GM18861 (cell line): ENCODE results near the gene MGMT.

Source experiments
- ATAC-seq: cut with Tn5 transposase; IDR thresholded peaks from one replicate; pipeline ENCODE4 v1.9.1; 2021; ENCODE audit not compliant: unreplicated experiment

Gene MGMT

DNA sequence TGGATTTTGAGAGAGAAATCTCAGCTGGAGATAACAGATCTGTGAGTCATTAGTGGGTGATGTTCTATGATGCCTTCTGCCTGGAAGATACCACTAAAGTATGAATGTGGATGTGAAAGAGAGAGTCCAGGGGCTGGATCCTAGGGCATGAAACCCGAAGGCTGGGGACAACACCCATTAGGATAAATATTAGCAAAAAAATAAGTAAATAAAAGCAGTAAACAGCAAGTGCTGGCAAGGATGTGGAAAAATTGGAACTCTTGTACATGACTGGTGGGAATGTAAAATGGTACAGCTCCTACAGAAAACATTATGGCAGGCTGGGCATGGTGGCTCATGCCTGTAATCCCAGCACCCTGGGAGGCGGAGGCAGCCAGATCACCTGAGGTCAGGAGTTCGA, 16.6 kb upstream of the MGMT start:
- ATAC-seq: no peak

GRCh38 chr10:129455625-129456024, 11.4 kb upstream of the MGMT start:
- no peak for ATAC-seq

DNA sequence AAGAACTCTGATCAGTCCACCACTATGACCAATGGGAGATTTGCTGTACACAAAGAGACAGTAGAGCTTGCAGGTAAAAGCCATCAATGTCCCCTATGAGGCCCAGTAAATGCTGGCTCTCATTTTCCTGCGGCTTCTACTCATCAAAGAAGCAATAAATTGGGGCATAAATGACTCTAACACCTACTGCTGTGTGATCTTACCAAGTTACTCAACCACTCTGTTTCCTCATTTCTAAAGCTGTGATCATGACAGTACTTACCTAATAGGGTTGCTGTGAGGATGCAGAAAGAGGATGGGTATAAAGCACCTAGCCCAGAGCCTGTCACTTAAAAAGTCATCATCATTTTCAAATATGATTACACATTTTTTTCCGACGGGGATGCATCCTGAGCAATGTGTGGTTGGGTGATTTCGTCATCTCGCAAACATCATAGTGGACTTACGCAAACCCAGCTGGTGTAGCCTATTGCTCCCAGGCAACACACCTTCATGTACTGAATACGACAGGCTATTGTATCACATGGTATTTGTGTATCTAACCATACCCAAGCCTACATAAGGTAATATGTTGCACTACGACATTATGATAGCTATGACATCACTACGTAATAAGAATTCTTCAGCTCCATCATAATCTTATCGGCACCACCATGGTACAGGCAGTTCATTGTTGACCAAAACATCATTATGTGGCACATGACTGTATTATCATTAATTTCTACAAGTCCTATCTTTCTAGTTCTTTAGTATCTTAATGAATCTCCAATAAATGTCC, 7.1 kb upstream of the MGMT start:
- ATAC-seq: no peak

DNA sequence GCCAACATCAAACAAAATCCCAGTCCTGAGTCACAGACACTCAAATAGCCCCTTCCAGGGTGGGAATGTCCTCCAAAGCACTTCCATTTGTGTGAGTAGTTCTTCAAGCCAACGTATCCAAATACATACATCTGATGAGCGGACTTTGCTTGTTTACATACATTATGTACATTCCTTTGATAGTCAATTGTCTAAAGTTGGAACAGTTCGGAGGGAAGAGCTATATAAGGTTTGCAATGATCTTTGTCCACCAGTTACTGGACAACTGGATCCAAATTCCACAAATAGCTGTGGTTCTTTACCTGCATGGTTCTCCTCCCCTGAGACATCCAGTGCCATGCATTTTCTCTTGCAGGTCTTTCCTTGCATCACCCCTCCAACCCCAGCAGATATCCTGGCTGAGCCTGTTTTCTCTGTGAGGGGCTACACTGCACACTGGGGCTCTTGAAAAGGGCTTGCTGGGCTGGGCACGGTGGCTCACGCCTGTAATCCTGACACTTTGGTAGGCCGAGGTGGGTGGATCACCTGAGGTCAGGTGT, 4.7 kb upstream of the MGMT start:
- no peak for ATAC-seq

DNA sequence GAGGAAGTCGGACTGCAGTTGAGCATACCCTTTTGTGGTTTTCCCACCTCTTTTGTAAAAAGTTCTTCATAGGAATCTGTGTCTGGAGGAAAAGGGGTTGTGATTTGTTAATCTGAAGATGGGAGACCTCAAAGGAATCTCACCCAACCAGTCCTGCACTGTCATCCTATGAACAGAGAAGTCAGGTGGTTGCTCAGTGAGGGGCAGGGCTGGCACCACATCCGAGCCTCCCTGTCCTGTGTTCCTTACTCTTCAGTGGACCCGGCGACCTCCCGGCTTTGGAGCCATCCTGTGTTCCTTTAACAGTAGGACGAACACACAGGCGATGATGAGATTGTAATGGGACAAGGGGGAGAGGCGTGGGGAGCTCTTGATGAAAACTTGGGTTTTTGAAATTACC, 2.8 kb upstream of the MGMT start:
- no peak for ATAC-seq

DNA sequence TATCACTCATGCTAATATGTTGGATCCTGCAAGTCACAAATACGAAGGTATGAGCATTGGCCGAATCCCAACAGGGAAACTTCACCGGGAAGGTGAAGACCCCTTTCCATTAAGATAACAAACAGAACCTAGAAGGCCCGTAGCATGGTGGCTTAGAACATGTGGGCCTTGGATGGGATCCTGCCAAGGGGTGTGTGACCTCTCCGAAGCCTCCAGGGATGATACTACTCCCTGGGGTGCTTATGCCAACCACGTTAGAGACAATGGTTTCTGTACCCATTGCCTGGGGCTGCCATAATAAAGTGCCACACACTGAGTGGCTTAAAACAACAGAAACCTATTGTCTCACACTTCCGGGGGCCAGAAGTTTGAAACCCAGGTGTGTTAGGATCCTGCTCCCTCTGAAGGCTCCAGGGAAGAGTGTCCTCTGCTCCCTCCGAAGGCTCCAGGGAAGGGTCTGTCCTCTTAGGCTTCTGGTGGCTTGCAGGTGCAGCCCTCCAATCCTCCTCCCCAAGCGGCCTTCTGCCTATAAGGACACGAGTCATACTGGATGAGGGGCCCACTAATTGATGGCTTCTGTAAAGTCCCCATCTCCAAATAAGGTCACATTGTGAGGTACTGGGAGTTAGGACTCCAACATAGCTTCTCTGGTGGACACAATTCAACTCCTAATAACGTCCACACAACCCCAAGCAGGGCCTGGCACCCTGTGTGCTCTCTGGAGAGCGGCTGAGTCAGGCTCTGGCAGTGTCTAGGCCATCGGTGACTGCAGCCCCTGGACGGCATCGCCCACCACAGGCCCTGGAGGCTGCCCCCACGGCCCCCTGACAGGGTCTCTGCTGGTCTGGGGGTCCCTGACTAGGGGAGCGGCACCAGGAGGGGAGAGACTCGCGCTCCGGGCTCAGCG, 992 bp upstream of the MGMT start:
- no peak for ATAC-seq

DNA sequence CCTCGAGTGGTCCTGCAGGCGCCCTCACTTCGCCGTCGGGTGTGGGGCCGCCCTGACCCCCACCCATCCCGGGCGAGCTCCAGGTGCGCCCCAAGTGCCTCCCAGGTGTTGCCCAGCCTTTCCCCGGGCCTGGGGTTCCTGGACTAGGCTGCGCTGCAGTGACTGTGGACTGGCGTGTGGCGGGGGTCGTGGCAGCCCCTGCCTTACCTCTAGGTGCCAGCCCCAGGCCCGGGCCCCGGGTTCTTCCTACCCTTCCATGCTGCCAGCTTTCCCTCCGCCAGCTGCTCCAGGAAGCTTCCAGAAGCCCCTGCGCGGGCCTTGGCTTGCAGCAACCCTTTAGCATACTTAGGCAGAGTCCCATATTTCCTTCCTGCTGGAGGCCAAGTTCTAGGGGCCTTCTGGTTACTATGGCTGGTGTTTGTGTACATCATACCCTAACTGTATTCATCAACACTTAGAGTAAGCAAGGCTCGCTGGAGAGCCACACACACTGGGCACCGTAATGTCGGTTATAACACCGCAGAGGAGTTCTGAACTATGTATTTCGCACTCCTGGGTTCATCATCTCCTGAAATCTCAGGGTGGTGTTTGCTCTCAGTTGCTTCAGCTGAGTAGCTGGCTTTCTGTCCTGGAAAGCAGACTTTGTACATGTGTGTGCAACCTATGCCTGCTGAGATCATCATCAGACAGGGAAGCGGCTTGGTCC, 471 bp downstream of the MGMT start:
- peak; percentile 1 for ATAC-seq

DNA sequence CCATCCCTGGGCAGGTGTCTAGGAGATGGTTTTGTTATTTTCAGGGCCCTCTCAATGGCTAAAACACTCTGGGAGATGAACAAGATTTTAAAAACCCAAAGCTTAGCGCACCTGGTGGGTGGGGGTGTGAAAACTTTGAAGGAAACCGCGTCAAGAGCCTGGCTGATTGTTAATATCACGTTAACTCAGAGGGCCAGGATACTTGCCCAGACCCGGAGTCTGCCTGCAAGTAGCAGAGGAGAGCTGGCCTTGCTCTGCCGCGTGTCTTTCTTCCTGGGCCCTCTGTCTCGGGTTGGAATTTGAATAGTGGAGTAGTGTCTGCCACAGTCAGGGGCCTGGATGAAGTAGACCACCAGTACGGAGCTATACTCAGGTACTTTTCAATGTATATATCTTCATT, 1.1 kb downstream of the MGMT start:
- no peak for ATAC-seq

GRCh38 chr10:129470103-129470851, 3.2 kb downstream of the MGMT start:
- no peak for ATAC-seq

GRCh38 chr10:129471447-129472175, 4.6 kb downstream of the MGMT start:
- no peak for ATAC-seq

DNA sequence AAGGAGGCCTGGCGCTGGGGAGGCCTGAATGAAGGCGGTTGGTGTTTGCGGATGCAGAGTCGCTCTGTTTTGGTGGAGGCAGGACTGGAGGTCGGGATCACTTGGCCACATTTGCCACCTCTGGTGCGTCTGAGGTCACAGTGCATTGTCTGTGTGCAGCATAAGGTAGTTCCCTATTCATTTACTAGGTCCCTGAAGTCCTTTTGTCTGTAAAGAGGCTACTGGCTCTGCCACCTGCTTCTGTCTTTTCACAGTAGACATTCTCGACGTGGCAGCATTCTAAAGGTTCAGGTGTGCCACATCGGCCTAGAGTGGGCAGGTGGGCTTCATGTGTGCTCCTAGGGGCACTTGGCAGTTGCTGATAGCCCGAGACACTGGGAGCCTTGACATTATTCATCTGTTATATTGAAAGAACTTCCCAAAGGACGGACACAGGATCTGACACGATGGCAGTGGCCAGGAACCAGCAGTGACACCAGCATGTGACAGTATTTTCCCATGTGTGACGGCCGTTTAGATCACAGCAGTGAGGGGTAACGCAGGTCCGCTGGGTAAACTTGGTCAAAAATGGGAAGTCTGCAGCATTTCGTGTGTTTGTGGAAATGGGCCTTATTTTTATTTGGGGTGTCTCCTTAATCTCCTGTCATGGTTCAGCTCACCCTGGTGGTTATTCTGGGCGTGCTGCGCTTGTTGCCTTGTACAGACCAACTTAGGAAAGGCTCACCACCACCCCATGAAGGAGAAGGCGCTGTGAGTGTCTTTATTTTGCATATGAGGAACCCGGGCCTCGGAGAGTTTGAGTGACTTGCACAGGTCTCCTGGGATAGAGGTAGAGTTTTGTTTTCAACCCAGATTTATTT, 5.9 kb downstream of the MGMT start:
- peak; percentile 78 for ATAC-seq

- ATAC-seq: no peak
Measured at GRCh38 chr10:129474642-129475041, 7.6 kb downstream of the MGMT start.

DNA sequence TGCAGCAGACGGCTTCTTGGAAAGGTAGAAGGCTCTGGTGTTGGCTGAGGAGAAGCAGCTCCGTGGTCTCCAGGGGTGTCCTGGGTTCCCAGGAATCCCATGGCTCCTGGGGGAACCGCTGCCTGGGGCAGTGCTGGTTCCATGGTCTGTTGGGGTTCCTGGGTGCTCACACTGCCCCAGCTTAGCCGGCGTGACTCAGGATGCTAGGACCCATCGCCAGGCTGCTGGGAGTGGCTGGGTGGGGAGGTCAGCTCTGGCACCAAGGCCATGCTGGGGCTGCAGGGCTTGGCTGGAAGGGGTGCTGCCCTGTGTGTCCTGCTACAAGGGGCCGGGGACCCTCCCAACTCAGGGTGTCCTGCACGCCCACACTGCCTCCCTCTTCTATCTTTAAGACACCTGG, 9.4 kb downstream of the MGMT start:
- no peak for ATAC-seq

GRCh38 chr10:129477051-129477450, 10.0 kb downstream of the MGMT start:
- ATAC-seq: no peak

- ATAC-seq: no peak
Measured at GRCh38 chr10:129481641-129482040, 14.6 kb downstream of the MGMT start.

DNA sequence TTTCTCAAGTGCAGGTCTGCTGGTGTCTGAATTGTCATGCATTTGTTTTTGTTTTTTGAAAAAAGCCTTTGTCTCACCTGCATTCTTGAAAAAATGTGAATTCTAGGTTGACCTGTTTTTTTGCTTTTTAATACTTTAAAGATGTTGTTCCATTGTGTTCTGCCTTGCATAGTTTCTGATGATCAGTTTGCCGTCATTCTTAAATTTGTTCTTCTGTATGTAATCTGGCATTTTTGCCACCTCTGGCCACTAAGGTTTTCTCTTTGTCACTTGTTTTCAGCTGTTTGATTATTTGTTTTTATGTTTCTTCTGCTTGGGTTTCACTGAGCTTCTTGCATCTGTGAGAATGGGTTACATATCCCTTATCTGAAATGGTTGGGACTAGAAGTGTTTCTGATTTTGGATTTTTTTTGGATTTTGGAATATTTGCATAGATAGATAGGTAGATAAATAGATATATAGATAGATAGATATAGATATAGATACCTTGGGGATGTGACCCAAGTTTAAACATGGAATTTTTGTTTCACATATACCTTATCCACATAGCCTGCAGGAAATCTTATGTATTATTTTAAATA, 16.5 kb downstream of the MGMT start:
- no peak for ATAC-seq

DNA sequence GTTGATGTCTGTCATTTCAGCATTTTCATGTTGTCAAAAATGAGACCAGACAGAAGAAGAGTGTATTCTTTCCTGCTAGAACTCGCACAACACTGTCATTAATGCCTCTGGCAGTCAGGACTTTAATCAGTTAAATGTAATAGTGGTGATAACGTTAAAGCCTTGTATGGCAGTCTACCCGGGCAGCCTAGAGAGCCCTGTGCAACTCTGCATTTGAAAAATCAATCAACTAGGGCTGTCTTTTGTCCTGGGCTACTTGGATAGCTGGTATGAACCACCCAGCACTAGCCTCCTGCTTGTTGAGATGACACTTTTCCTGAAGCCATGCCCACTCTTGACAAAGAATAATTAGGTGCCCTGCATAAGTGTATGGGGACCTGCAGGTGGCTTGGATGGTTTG, 19.8 kb downstream of the MGMT start:
- ATAC-seq: no peak

DNA sequence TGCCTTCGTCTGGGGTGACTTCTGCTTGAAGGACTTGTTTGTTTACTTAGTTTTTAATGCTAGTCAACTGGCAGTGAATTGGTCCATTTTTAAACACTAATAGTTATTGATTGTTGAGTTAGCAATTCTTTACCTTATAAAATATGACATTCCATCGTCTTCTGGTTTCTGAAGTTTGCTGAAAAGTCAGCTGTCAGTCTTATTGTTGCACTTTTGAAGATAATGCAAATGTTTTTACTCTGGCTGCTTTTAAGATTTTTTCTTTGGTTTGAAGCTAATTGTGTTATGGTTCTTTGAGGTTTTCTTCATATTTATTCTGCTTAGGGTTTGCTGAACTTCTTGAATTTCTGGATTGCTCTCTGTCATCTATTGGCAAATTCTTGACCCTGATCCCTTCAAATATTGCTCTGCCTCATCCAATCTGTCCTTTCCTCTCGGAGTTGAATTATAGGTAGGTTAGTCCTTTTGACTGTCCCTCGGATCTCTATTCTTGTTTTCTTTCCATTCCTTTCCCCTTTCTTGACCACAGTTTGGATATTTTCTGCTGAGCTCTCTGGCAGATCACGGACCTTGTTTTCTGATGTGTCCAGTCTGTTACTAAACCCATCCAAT, 24.2 kb downstream of the MGMT start:
- ATAC-seq: no peak
